Mesendoderm (in vitro differentiated cells): ENCODE data around the gene JMJD1C.

Source experiments
- DNase-seq: peaks from one replicate; pipeline ENCODE4 v3.0.0; 2013
- H2AK5ac ChIP-seq: 2 replicates; pipeline ENCODE4 v1.6.1; 2013; ENCODE audit warnings: low read length, inconsistent platforms
- H2BK120ac ChIP-seq: 2 replicates; pipeline ENCODE4 v1.6.1; 2013; ENCODE audit warnings: low read depth, mild to moderate bottlenecking, low read length, moderate library complexity, mixed read lengths
- H2BK15ac ChIP-seq: replicated peaks from 2 replicates; pipeline ENCODE4 v1.6.1; 2013; ENCODE audit warnings: low read depth, mild to moderate bottlenecking, moderate library complexity
- H2BK5ac ChIP-seq: 2 replicates; pipeline ENCODE4 v1.6.1; 2013; ENCODE audit warnings: low read length, inconsistent platforms
- H3K18ac ChIP-seq: 2 replicates; pipeline ENCODE4 v1.6.1; 2013; ENCODE audit warnings: mild to moderate bottlenecking, low read length, mixed read lengths
- H3K23ac ChIP-seq: one replicate; pipeline ENCODE4 v1.6.1; 2013; ENCODE audit warnings: low read length
- H3K27ac ChIP-seq: 2 replicates; pipeline ENCODE4 v1.5.1; 2013; ENCODE audit warnings: low read depth, mild to moderate bottlenecking, inconsistent platforms, low read length, moderate library complexity
- H3K27me3 ChIP-seq: 2 replicates; pipeline ENCODE4 v1.6.1; 2013; ENCODE audit warnings: low read length, control low read depth, mild to moderate bottlenecking, inconsistent platforms; ENCODE audit not compliant: insufficient read depth, poor library complexity
- H3K36me3 ChIP-seq: 2 replicates; pipeline ENCODE4 v1.6.1; 2013; ENCODE audit warnings: low read length, inconsistent platforms; ENCODE audit not compliant: control insufficient read depth, insufficient read depth
- H3K4ac ChIP-seq: one replicate; pipeline ENCODE4 v1.6.1; 2013; ENCODE audit warnings: low read depth, mild to moderate bottlenecking, low read length, moderate library complexity
- H3K4me1 ChIP-seq: 2 replicates; pipeline ENCODE4 v1.6.1; 2013; ENCODE audit warnings: low read depth, low read length, inconsistent platforms; ENCODE audit not compliant: control insufficient read depth
- H3K4me2 ChIP-seq: 2 replicates; pipeline ENCODE4 v1.6.1; 2013; ENCODE audit warnings: low read length
- H3K4me3 ChIP-seq: 2 replicates; pipeline ENCODE4 v1.5.1; 2013; ENCODE audit warnings: mild to moderate bottlenecking, low read length
- H3K56ac ChIP-seq: one replicate; pipeline ENCODE4 v1.6.1; 2013; ENCODE audit warnings: low read length
- H3K79me1 ChIP-seq: 2 replicates; pipeline ENCODE4 v1.6.1; 2013; ENCODE audit warnings: low read length, inconsistent platforms
- H3K79me2 ChIP-seq: 2 replicates; pipeline ENCODE4 v1.6.1; 2013; ENCODE audit warnings: mild to moderate bottlenecking, low read length; ENCODE audit not compliant: control insufficient read depth, insufficient read depth
- H3K9ac ChIP-seq: 2 replicates; pipeline ENCODE4 v1.6.1; 2013; ENCODE audit warnings: low read length, inconsistent platforms
- H4K5ac ChIP-seq: one replicate; pipeline ENCODE4 v1.6.1; 2013; ENCODE audit warnings: low read length
- H4K8ac ChIP-seq: one replicate; pipeline ENCODE4 v1.6.1; 2013; ENCODE audit warnings: low read depth, mild to moderate bottlenecking, control low read depth, low read length, moderate library complexity
- WGBS: extraction: QIAGEN DNeasy Blood & Tissue Kit; methylation state at CpG from one replicate; pipeline ENCODE4 v1.1.7; 2013; ENCODE audit warnings: low lambda C conversion rate, missing lambda C conversion rate; ENCODE audit not compliant: insufficient coverage; ENCODE audit errors: extremely low coverage; 5-methylcytosine and 5-hydroxymethylcytosine counted together

JMJD1C gene

GRCh38 chr10:63219749-63220148, 246.0 kb downstream of the JMJD1C start:
- H3K18ac ChIP-seq, result no peak overlapping the region
- H2BK15ac ChIP-seq, result no peak overlapping the region
- no peak overlapping the region for H3K23ac ChIP-seq
- H3K56ac ChIP-seq, result no peak overlapping the region
- H3K36me3 ChIP-seq, result no peaks in the 10 kb centered on the region
- no peak overlapping the region for H3K27ac ChIP-seq
- H3K4me1 ChIP-seq, result no peaks in the 10 kb centered on the region
- H3K27me3 ChIP-seq, result no peaks in the 10 kb centered on the region
- H4K5ac ChIP-seq, result no peak overlapping the region
- H3K79me2 ChIP-seq, result peaks cover 17% of the 10 kb centered on the region
- WGBS, result no CpG with 5 or more reads among the region's 5 CpGs
- no peak overlapping the region for H2BK120ac ChIP-seq
- H2AK5ac ChIP-seq, result no peak overlapping the region
- H4K8ac ChIP-seq, result no peak overlapping the region
- H3K79me1 ChIP-seq, result no peaks in the 10 kb centered on the region
- H2BK5ac ChIP-seq, result no peak overlapping the region
- H3K4ac ChIP-seq, result no peak overlapping the region
- no peak overlapping the region for H3K4me2 ChIP-seq
- DNase-seq, result no peak
- H3K4me3 ChIP-seq, result no peak overlapping the region
- no peak overlapping the region for H3K9ac ChIP-seq

GRCh38 chr10:63217120-63217605, 248.6 kb downstream of the JMJD1C start:
- H3K18ac ChIP-seq, result no peak overlapping the region
- H3K56ac ChIP-seq, result no peak overlapping the region
- no CpG with 5 or more reads among the region's 3 CpGs for WGBS
- no peak overlapping the region for H4K8ac ChIP-seq
- no peak overlapping the region for H3K9ac ChIP-seq
- H3K79me1 ChIP-seq, result no peaks in the 10 kb centered on the region
- no peak overlapping the region for H2AK5ac ChIP-seq
- H3K36me3 ChIP-seq, result peaks cover 3% of the 10 kb centered on the region
- no peak overlapping the region for H3K23ac ChIP-seq
- H3K27ac ChIP-seq, result no peak overlapping the region
- no peak overlapping the region for H2BK120ac ChIP-seq
- no peak overlapping the region for H3K4me2 ChIP-seq
- H4K5ac ChIP-seq, result no peak overlapping the region
- H3K4ac ChIP-seq, result no peak overlapping the region
- H2BK15ac ChIP-seq, result no peak overlapping the region
- H3K4me3 ChIP-seq, result no peak overlapping the region
- H3K4me1 ChIP-seq, result no peaks in the 10 kb centered on the region
- H2BK5ac ChIP-seq, result no peak overlapping the region
- H3K27me3 ChIP-seq, result no peaks in the 10 kb centered on the region
- H3K79me2 ChIP-seq, result peaks cover 20% of the 10 kb centered on the region
- DNase-seq, result peak; percentile 60

- H3K27me3 ChIP-seq, result no peaks in the 10 kb centered on the region
- no peak overlapping the region for H3K23ac ChIP-seq
- DNase-seq, result no peak
- no peaks in the 10 kb centered on the region for H3K4me1 ChIP-seq
- H3K56ac ChIP-seq, result no peak overlapping the region
- H3K4ac ChIP-seq, result no peak overlapping the region
- no peak overlapping the region for H4K5ac ChIP-seq
- no CpG with 5 or more reads among the region's 2 CpGs for WGBS
- no peak overlapping the region for H3K9ac ChIP-seq
- H3K27ac ChIP-seq, result no peak overlapping the region
- H3K36me3 ChIP-seq, result peaks cover 3% of the 10 kb centered on the region
- no peak overlapping the region for H2BK5ac ChIP-seq
- no peak overlapping the region for H3K18ac ChIP-seq
- H3K4me3 ChIP-seq, result no peak overlapping the region
- H2AK5ac ChIP-seq, result no peak overlapping the region
- no peak overlapping the region for H2BK15ac ChIP-seq
- H3K4me2 ChIP-seq, result no peak overlapping the region
- no peak overlapping the region for H2BK120ac ChIP-seq
- H3K79me2 ChIP-seq, result peaks cover 26% of the 10 kb centered on the region
- H4K8ac ChIP-seq, result no peak overlapping the region
- H3K79me1 ChIP-seq, result peaks cover 3% of the 10 kb centered on the region
These were observed 251.2 kb downstream of the JMJD1C start for GRCh38 chr10:63214571-63214970.

- H3K36me3 ChIP-seq, result peaks cover 3% of the 10 kb centered on the region
- no peak overlapping the region for H3K56ac ChIP-seq
- WGBS, result no CpG with 5 or more reads among the region's 3 CpGs
These were observed 252.3 kb downstream of the JMJD1C start for GRCh38 chr10:63213489-63213888.

GRCh38 chr10:63210611-63211196, 255.1 kb downstream of the JMJD1C start:
- peaks cover 5% of the 10 kb centered on the region for H3K36me3 ChIP-seq

More at GRCh38 chr10:63213489-63213888, 252.3 kb downstream of the JMJD1C start:
- Histone ChIP-seq H3K27me3 (no peaks in the 10 kb centered on the region), H4K8ac (no peak overlapping the region), H2AK5ac (no peak overlapping the region), H3K4me2 (no peak overlapping the region), H3K4me3 (no peak overlapping the region), H4K5ac (no peak overlapping the region), H2BK5ac (no peak overlapping the region), H3K27ac (no peak overlapping the region), H2BK120ac (no peak overlapping the region), H3K9ac (no peak overlapping the region), H3K79me2 (peaks cover 26% of the 10 kb centered on the region), H3K18ac (no peak overlapping the region), H3K79me1 (peaks cover 3% of the 10 kb centered on the region), H3K4me1 (no peaks in the 10 kb centered on the region), H2BK15ac (no peak overlapping the region), H3K4ac (no peak overlapping the region), H3K23ac (no peak overlapping the region)
- no peak for DNase-seq

DNA sequence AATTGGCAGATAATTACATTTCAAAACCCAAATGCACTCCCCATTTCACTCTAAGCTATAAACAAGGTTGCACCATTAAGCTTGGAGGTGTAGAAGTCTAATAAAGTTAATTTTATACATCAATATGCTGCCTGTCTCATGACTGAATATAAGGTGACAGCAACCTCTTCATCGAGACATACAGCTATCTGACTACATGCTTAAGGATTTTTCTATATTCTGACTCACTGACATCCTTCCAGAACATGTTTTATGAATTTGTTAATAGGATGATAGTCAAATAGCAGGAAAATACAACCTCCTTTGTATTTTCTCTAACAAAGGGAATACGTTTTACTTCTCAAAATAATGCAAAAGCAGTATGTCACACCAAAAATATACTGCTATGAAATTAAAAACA, 256.1 kb downstream of the JMJD1C start:
- no peak overlapping the region for H3K4me3 ChIP-seq
- H3K9ac ChIP-seq, result no peak overlapping the region
- H3K79me2 ChIP-seq, result peaks cover 35% of the 10 kb centered on the region
- WGBS, result no CpG with 5 or more reads among the region's 2 CpGs
- no peak overlapping the region for H2BK120ac ChIP-seq
- H3K18ac ChIP-seq, result no peak overlapping the region
- no peak overlapping the region for H3K4ac ChIP-seq
- H2AK5ac ChIP-seq, result no peak overlapping the region
- H3K4me2 ChIP-seq, result no peak overlapping the region
- DNase-seq, result no peak
- H3K27ac ChIP-seq, result no peak overlapping the region
- no peaks in the 10 kb centered on the region for H3K27me3 ChIP-seq
- no peak overlapping the region for H2BK5ac ChIP-seq
- H4K5ac ChIP-seq, result no peak overlapping the region
- peaks cover 4% of the 10 kb centered on the region for H3K79me1 ChIP-seq
- no peak overlapping the region for H2BK15ac ChIP-seq
- H4K8ac ChIP-seq, result no peak overlapping the region
- no peak overlapping the region for H3K23ac ChIP-seq
- no peak overlapping the region for H3K56ac ChIP-seq
- peaks cover 6% of the 10 kb centered on the region for H3K4me1 ChIP-seq
- H3K36me3 ChIP-seq, result peaks cover 5% of the 10 kb centered on the region

More at GRCh38 chr10:63210611-63211196, 255.1 kb downstream of the JMJD1C start:
- Histone ChIP-seq H3K79me2 (peaks cover 32% of the 10 kb centered on the region), H2BK120ac (no peak overlapping the region), H2BK15ac (no peak overlapping the region), H3K4me2 (no peak overlapping the region), H3K56ac (no peak overlapping the region), H3K4me1 (peaks cover 5% of the 10 kb centered on the region), H2AK5ac (no peak overlapping the region), H3K9ac (no peak overlapping the region), H3K4me3 (no peak overlapping the region), H3K4ac (no peak overlapping the region), H2BK5ac (no peak overlapping the region), H4K5ac (no peak overlapping the region), H3K79me1 (peaks cover 4% of the 10 kb centered on the region), H3K27me3 (no peaks in the 10 kb centered on the region), H3K23ac (no peak overlapping the region), H3K27ac (no peak overlapping the region), H3K18ac (no peak overlapping the region), H4K8ac (no peak overlapping the region)
- no CpG with 5 or more reads among the region's 3 CpGs for WGBS
- no peak for DNase-seq
